Smooth muscle cell (in vitro differentiated cells): Measurements from ENCODE around the gene GNL3. TPM values are rescaled to one million over a fixed set of nuclear protein-coding genes. Genes with fewer than 3 reads are reported as not detected.

Experiments
- DNase-seq: peaks from one replicate; lab custom pipeline; 2025; ENCODE audit not compliant: unreplicated experiment; lab: John Stamatoyannopoulos, UW
- H2AFZ ChIP-seq: fragments of 200-600 bp; sonication (generic); 2 replicates; pipeline ENCODE4 v1.6.0; 2016; ENCODE audit warnings: antibody characterized with exemption, low read depth, mild to moderate bottlenecking
- H3F3A ChIP-seq: fragments of 200-600 bp; sonication (generic); 2 replicates; pipeline ENCODE4 v1.6.0; 2017; ENCODE audit warnings: antibody characterized with exemption, low read depth
- H3K27ac ChIP-seq: fragments of 200-600 bp; sonication (generic); 2 replicates; pipeline ENCODE4 v1.5.1; 2016; ENCODE audit warnings: low read depth, mild to moderate bottlenecking
- H3K27me3 ChIP-seq: fragments of 200-600 bp; sonication (generic); 2 replicates; pipeline ENCODE4 v1.6.1; 2016; ENCODE audit warnings: low read depth, mild to moderate bottlenecking
- H3K36me3 ChIP-seq: fragments of 200-600 bp; sonication (generic); 2 replicates; pipeline ENCODE4 v1.5.1; 2016; ENCODE audit warnings: low read depth
- H3K4me1 ChIP-seq: fragments of 200-600 bp; sonication (generic); 2 replicates; pipeline ENCODE4 v1.5.1; 2016; ENCODE audit warnings: low read depth
- H3K4me2 ChIP-seq: fragments of 200-600 bp; sonication (generic); 2 replicates; pipeline ENCODE4 v1.6.0; 2016; ENCODE audit warnings: mild to moderate bottlenecking
- H3K4me3 ChIP-seq: fragments of 200-600 bp; sonication (generic); 2 replicates; pipeline ENCODE4 v1.5.1; 2016; ENCODE audit warnings: mild to moderate bottlenecking
- H3K79me2 ChIP-seq: fragments of 200-600 bp; sonication (generic); 2 replicates; pipeline ENCODE4 v1.6.0; 2016; ENCODE audit warnings: low read depth, mild to moderate bottlenecking
- H3K9ac ChIP-seq: fragments of 200-600 bp; sonication (generic); 2 replicates; pipeline ENCODE4 v1.6.0; 2016; ENCODE audit warnings: low read depth
- H3K9me3 ChIP-seq: fragments of 200-600 bp; sonication (generic); replicated peaks from 2 replicates; pipeline ENCODE4 v1.5.1; 2016; ENCODE audit warnings: low read depth
- H4K20me1 ChIP-seq: fragments of 200-600 bp; sonication (generic); 2 replicates; pipeline ENCODE4 v1.6.0; 2016; ENCODE audit warnings: low read depth
- CTCF ChIP-seq: fragments of 200-600 bp; sonication (generic); IDR thresholded peaks from 2 replicates; pipeline ENCODE4 v1.5.1; 2017; ENCODE audit warnings: borderline replicate concordance, mild to moderate bottlenecking, antibody characterized with exemption; ENCODE audit not compliant: insufficient read depth, poor library complexity, severe bottlenecking
- WGBS: methylation state at CpG from one replicate; pipeline ENCODE4 v1.1.7; 2016; ENCODE audit warnings: low lambda C conversion rate; 5-methylcytosine and 5-hydroxymethylcytosine counted together
- polyA plus RNA-seq: library from polyadenylated mRNA; unstranded; fragments of >200 nt; fragmentation: Nextera tagmentation; extraction: Ambion mirVana; gene quantifications from 2 replicates; pipeline ENCODE4 v1.2.1, GENCODE V29; 2016
- total RNA-seq: library from RNA; depleted of rRNA; stranded (reverse); fragments of >200 nt; gene quantifications from 2 replicates; pipeline ENCODE4 v1.2.3, GENCODE V29; 2014

Gene GNL3
- total and polyA plus RNA-seq, 2 experiments from 2014 or later, result 106 to 131 TPM

DNA sequence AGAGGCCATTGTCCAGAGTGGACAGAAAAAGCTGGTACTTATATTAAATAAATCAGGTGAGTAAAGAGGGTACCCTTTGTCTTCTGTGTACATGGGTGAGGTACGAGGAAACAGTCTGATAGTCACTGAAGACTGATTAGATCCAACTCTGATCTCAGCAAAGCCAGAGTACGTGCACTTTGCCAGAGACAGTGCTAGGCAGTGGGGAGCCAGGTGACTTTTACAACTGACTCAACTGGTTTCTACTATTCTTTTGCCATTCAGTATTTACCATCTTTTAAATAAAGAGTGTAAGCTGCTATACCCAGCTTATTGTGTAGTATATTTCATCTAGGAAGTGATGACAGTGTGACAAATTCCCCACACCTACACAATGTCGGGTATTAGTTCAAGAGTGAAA, 3.3 kb downstream of the GNL3 start:
- Histone ChIP-seq H3K27ac (peak overlapping the region; percentile 96), H3K36me3 (peaks cover 28% of the 10 kb centered on the region), H3K4me3 (no peak overlapping the region), H3K9me3 (no peaks in the 10 kb centered on the region), H3K27me3 (no peaks in the 10 kb centered on the region), H4K20me1 (peaks cover 12% of the 10 kb centered on the region), H3K9ac (no peak overlapping the region), H2AFZ (no peak overlapping the region), H3K79me2 (peaks cover 54% of the 10 kb centered on the region), H3F3A (peaks cover 39% of the 10 kb centered on the region), H3K4me1 (peaks cover 24% of the 10 kb centered on the region), H3K4me2 (no peak overlapping the region)
- 89% methylated on average over 3 of the region's 3 CpGs for WGBS
- no peak for DNase-seq
- TF ChIP-seq CTCF, result no peak

DNA sequence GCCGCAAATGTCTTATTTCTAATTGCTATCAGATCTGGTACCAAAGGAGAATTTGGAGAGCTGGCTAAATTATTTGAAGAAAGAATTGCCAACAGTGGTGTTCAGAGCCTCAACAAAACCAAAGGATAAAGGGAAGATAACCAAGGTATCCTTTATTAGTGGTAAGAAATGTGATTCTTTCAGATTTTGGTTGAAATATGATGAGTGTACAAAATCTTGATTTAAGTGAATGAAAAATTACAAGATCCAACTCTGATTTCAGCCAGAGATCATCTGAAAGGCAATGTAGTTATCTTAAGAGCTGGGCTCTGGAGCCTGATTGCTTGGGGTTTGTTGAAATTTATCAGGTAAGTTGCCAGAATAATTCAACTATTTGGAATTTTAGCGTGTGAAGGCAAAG, 4.7 kb downstream of the GNL3 start:
- Histone ChIP-seq H4K20me1 (peaks cover 17% of the 10 kb centered on the region), H3K4me3 (no peak overlapping the region), H2AFZ (no peak overlapping the region), H3K4me1 (peaks cover 16% of the 10 kb centered on the region), H3K4me2 (no peak overlapping the region), H3K9ac (no peak overlapping the region), H3F3A (peaks cover 51% of the 10 kb centered on the region), H3K27ac (peak overlapping the region; percentile 58), H3K9me3 (no peaks in the 10 kb centered on the region), H3K36me3 (peaks cover 40% of the 10 kb centered on the region), H3K79me2 (peaks cover 42% of the 10 kb centered on the region), H3K27me3 (no peaks in the 10 kb centered on the region)
- DNase-seq, result no peak
- WGBS, result 100% methylated on average over 2 of the region's 2 CpGs
- TF ChIP-seq CTCF, result no peak

DNA sequence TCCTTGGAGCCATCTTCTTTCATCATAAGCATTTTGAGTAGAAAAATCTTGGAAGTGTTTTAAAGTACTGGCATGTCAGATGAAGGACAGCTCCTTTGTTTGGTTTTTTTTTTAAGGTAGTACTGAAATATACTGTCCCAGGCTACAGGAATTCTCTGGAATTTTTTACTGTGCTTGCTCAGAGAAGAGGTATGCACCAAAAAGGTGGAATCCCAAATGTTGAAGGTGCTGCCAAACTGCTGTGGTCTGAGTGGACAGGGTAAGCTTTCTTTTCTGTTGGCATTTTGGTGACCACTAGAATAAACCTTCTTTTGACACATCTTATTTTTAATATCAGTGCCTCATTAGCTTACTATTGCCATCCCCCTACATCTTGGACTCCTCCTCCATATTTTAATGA, 7.2 kb downstream of the GNL3 start:
- H3K27me3 ChIP-seq, result no peaks in the 10 kb centered on the region
- H4K20me1 ChIP-seq, result peaks cover 14% of the 10 kb centered on the region
- no peak overlapping the region for H3K4me3 ChIP-seq
- peaks cover 24% of the 10 kb centered on the region for H3K79me2 ChIP-seq
- peak overlapping the region; percentile 58 for H3K27ac ChIP-seq
- peaks cover 46% of the 10 kb centered on the region for H3K36me3 ChIP-seq
- H3K9me3 ChIP-seq, result no peaks in the 10 kb centered on the region
- peaks cover 2% of the 10 kb centered on the region for H3K4me1 ChIP-seq
- no peak overlapping the region for H2AFZ ChIP-seq
- peaks cover 55% of the 10 kb centered on the region for H3F3A ChIP-seq
- no peak overlapping the region for H3K9ac ChIP-seq
- no peak for DNase-seq
- no peak for TF ChIP-seq CTCF
- no peak overlapping the region for H3K4me2 ChIP-seq

DNA sequence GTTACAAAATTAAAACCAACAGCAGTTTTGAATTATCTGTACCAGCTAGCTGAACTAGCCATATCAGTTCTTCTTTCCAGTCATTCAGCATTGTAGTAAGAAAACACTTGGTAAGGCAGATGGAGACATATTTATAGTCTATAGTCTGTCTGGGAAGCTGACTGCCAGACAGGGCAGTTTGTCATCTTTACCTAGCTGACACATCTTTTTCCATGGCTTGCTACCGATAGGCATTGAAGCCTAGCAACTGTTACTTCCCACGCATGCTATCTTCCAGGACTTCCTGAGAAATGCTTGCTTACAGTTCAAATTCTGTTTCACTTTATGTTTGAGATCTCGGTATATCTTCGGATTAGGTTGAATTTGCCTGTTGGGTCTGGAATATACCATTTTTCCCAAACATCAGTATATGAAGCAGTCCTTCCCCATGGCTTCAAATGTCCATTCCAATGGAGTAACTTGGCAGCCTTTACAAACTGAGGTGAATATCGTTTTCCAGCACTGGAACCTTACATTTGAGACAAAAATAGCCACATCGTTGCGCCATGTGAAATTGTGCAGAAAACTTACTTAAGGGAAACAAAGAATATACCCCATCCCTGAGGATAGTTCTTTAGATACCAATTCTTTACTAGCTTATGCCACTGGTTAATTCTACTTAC, 8.8 kb downstream of the GNL3 start:
- DNase-seq, result no peak
- H3K27ac ChIP-seq, result peak overlapping the region; percentile 58

More for the DNA sequence above, 8.8 kb downstream of the GNL3 start:
- Histone ChIP-seq H3K9me3 (no peaks in the 10 kb centered on the region), H3K9ac (peak overlapping the region; percentile 26), H3K4me1 (no peaks in the 10 kb centered on the region), H4K20me1 (peaks cover 20% of the 10 kb centered on the region), H3K4me3 (no peak overlapping the region), H3K27me3 (no peaks in the 10 kb centered on the region), H3F3A (peaks cover 54% of the 10 kb centered on the region), H3K4me2 (no peak overlapping the region), H3K79me2 (peaks cover 20% of the 10 kb centered on the region), H2AFZ (no peak overlapping the region), H3K36me3 (peaks cover 41% of the 10 kb centered on the region)
- 81% methylated on average over 7 of the region's 7 CpGs for WGBS
- no peak for TF ChIP-seq CTCF
